GM19372 (cell line): ENCODE data around the gene ANKRD30A.
"Not testable (repeated sequence)": the region's sequence is repeated elsewhere in the genome, so short reads cannot be mapped to it uniquely, and the experiment has no call there.

Experiments
- ATAC-seq: cut with Tn5 transposase; IDR thresholded peaks from one replicate; pipeline ENCODE4 v1.9.1; 2021; ENCODE audit warnings: mild to moderate bottlenecking, low read depth, moderate library complexity; ENCODE audit not compliant: unreplicated experiment

The ANKRD30A gene

GRCh38 chr10:37125191-37125732 is at the start of gene ANKRD30A:
Gene ANKRD30A, plus strand, starts transcription at chr10:37125598. Its CDS starts 190 bp downstream, at chr10:37125788.
- no peak for ATAC-seq

GRCh38 chr10:37076083-37076482 is 49.3 kb upstream of the ANKRD30A start:
- ATAC-seq: not testable (repeated sequence)

- ATAC-seq: no peak
Observed at GRCh38 chr10:37095792-37096573, 29.4 kb upstream of the ANKRD30A start.

GRCh38 chr10:37101261-37101660 is 24.1 kb upstream of the ANKRD30A start:
- ATAC-seq: no peak

GRCh38 chr10:37109000-37109399 is 16.4 kb upstream of the ANKRD30A start:
- ATAC-seq: no peak

GRCh38 chr10:37124532-37124931 is 866 bp upstream of the ANKRD30A start:
- no peak for ATAC-seq

GRCh38 chr10:37125921-37126320 is 523 bp downstream of the ANKRD30A start:
- no peak for ATAC-seq

- no peak for ATAC-seq
Observed at GRCh38 chr10:37146443-37146842, 21.0 kb downstream of the ANKRD30A start.

GRCh38 chr10:37162430-37162829 is 37.0 kb downstream of the ANKRD30A start:
- ATAC-seq: not testable (repeated sequence)

- not testable (repeated sequence) for ATAC-seq
Observed at GRCh38 chr10:37171945-37172344, 46.5 kb downstream of the ANKRD30A start.

- ATAC-seq: not testable (repeated sequence)
Observed at GRCh38 chr10:37178296-37178695, 52.9 kb downstream of the ANKRD30A start.

- ATAC-seq: not testable (repeated sequence)
Observed at GRCh38 chr10:37182719-37183118, 57.3 kb downstream of the ANKRD30A start.

- ATAC-seq: no peak
Observed at GRCh38 chr10:37206132-37206531, 80.7 kb downstream of the ANKRD30A start.

GRCh38 chr10:37220866-37221265 is 95.5 kb downstream of the ANKRD30A start:
- no peak for ATAC-seq

- ATAC-seq: no peak
Observed at GRCh38 chr10:37222046-37222445, 96.6 kb downstream of the ANKRD30A start.

- no peak for ATAC-seq
Observed at GRCh38 chr10:37225163-37225562, 99.8 kb downstream of the ANKRD30A start.

- no peak for ATAC-seq
Observed at GRCh38 chr10:37226524-37226923, 101.1 kb downstream of the ANKRD30A start.

- no peak for ATAC-seq
Observed at GRCh38 chr10:37234692-37235091, 109.3 kb downstream of the ANKRD30A start.

GRCh38 chr10:37236093-37236492 is 110.7 kb downstream of the ANKRD30A start:
- no peak for ATAC-seq

- no peak for ATAC-seq
Observed at GRCh38 chr10:37240223-37240622, 114.8 kb downstream of the ANKRD30A start.

GRCh38 chr10:37246637-37247036 is 121.2 kb downstream of the ANKRD30A start:
- no peak for ATAC-seq

GRCh38 chr10:37255837-37256236 is 130.4 kb downstream of the ANKRD30A start:
- ATAC-seq: not testable (repeated sequence)
